ENCODE measurements around the gene MAP7. TPM values are rescaled to one million over a fixed set of nuclear protein-coding genes. Genes with fewer than 3 reads are reported as not detected.

Gene MAP7
- total RNA-seq, 1 donor from 2014 or later = 1.3 TPM

- no peak for DNase-seq (ENCODE audit: low spot score)
- H3K27me3 Mint-ChIP-seq (ENCODE audit: unreplicated experiment) = peaks cover 1% of the 10 kb centered on the region
- no peak overlapping the region for H3K27ac Mint-ChIP-seq (ENCODE audit: unreplicated experiment)
- no peak overlapping the region for H3K4me3 Mint-ChIP-seq (ENCODE audit: unreplicated experiment)
- no peak for TF ChIP-seq CTCF (IDR thresholded peaks at IDR 0.05; ENCODE audit: unreplicated experiment)
- no peaks in the 10 kb centered on the region for H3K36me3 Mint-ChIP-seq (ENCODE audit: low read depth, unreplicated experiment)
- H3K4me1 Mint-ChIP-seq (ENCODE audit: unreplicated experiment) = no peaks in the 10 kb centered on the region
- no peaks in the 10 kb centered on the region for H3K9me3 Mint-ChIP-seq (ENCODE audit: unreplicated experiment)
These were observed 242.9 kb downstream of the MAP7 start for GRCh38 chr6:136307351-136307750.

GRCh38 chr6:136306466-136306865, 243.8 kb downstream of the MAP7 start:
- no peak overlapping the region for H3K27ac Mint-ChIP-seq (ENCODE audit: unreplicated experiment)
- H3K36me3 Mint-ChIP-seq (ENCODE audit: low read depth, unreplicated experiment) = no peaks in the 10 kb centered on the region
- no peak for DNase-seq (ENCODE audit: low spot score)
- no peaks in the 10 kb centered on the region for H3K4me1 Mint-ChIP-seq (ENCODE audit: unreplicated experiment)
- H3K9me3 Mint-ChIP-seq (ENCODE audit: unreplicated experiment) = no peaks in the 10 kb centered on the region
- peaks cover 1% of the 10 kb centered on the region for H3K27me3 Mint-ChIP-seq (ENCODE audit: unreplicated experiment)
- no peak overlapping the region for H3K4me3 Mint-ChIP-seq (ENCODE audit: unreplicated experiment)
- TF ChIP-seq CTCF (IDR thresholded peaks at IDR 0.05; ENCODE audit: unreplicated experiment) = no peak

- H3K4me3 Mint-ChIP-seq (ENCODE audit: unreplicated experiment) = no peak overlapping the region
- H3K27me3 Mint-ChIP-seq (ENCODE audit: unreplicated experiment) = peaks cover 1% of the 10 kb centered on the region
- H3K27ac Mint-ChIP-seq (ENCODE audit: unreplicated experiment) = no peak overlapping the region
- H3K4me1 Mint-ChIP-seq (ENCODE audit: unreplicated experiment) = no peaks in the 10 kb centered on the region
- no peak for TF ChIP-seq CTCF (IDR thresholded peaks at IDR 0.05; ENCODE audit: unreplicated experiment)
- no peaks in the 10 kb centered on the region for H3K9me3 Mint-ChIP-seq (ENCODE audit: unreplicated experiment)
- no peak for DNase-seq (ENCODE audit: low spot score)
- H3K36me3 Mint-ChIP-seq (ENCODE audit: low read depth, unreplicated experiment) = no peaks in the 10 kb centered on the region
These were observed 245.8 kb downstream of the MAP7 start for GRCh38 chr6:136304410-136304809.

- no peaks in the 10 kb centered on the region for H3K4me1 Mint-ChIP-seq (ENCODE audit: unreplicated experiment)
- peaks cover 1% of the 10 kb centered on the region for H3K27me3 Mint-ChIP-seq (ENCODE audit: unreplicated experiment)
- no peak for DNase-seq (ENCODE audit: low spot score)
- no peaks in the 10 kb centered on the region for H3K9me3 Mint-ChIP-seq (ENCODE audit: unreplicated experiment)
- no peak for TF ChIP-seq CTCF (IDR thresholded peaks at IDR 0.05; ENCODE audit: unreplicated experiment)
- no peak overlapping the region for H3K4me3 Mint-ChIP-seq (ENCODE audit: unreplicated experiment)
- no peak overlapping the region for H3K27ac Mint-ChIP-seq (ENCODE audit: unreplicated experiment)
- no peaks in the 10 kb centered on the region for H3K36me3 Mint-ChIP-seq (ENCODE audit: low read depth, unreplicated experiment)
These were observed 246.7 kb downstream of the MAP7 start for GRCh38 chr6:136303516-136303915.

- peaks cover 13% of the 10 kb centered on the region for H3K27me3 Mint-ChIP-seq (ENCODE audit: unreplicated experiment)
- no peak overlapping the region for H3K27ac Mint-ChIP-seq (ENCODE audit: unreplicated experiment)
- TF ChIP-seq CTCF (IDR thresholded peaks at IDR 0.05; ENCODE audit: unreplicated experiment) = no peak
- no peaks in the 10 kb centered on the region for H3K9me3 Mint-ChIP-seq (ENCODE audit: unreplicated experiment)
- H3K4me1 Mint-ChIP-seq (ENCODE audit: unreplicated experiment) = no peaks in the 10 kb centered on the region
- peaks cover under 1% of the 10 kb centered on the region for H3K36me3 Mint-ChIP-seq (ENCODE audit: low read depth, unreplicated experiment)
- no peak for DNase-seq (ENCODE audit: low spot score)
- H3K4me3 Mint-ChIP-seq (ENCODE audit: unreplicated experiment) = no peak overlapping the region
These were observed 255.6 kb downstream of the MAP7 start for GRCh38 chr6:136294621-136295020.

Other genes starting within 250 kb of the MAP7 start
- 0.33 TPM for gene MAP3K5, start 242.1 kb upstream of the MAP7 start, total RNA-seq (ENCODE audit: unreplicated experiment)

All from endothelial cell (in vitro differentiated cells).